H1 (cell line): ENCODE results near the gene MTR. TPM values are rescaled to one million over a fixed set of nuclear protein-coding genes. Genes with fewer than 3 reads are reported as not detected.

Experiments
- CTCF ChIA-PET: fragments of 300-600 bp; sonication (Branson Sonifier 250); formaldehyde crosslinking; loops from one replicate; lab custom pipeline; 2021; ENCODE audit not compliant: partially characterized antibody; lab: Charles Lee
- POLR2A ChIA-PET: fragments of 300-600 bp; sonication (Branson Sonifier 250); formaldehyde crosslinking; loops from one replicate; lab custom pipeline; 2021; ENCODE audit warnings: inconsistent platforms; ENCODE audit not compliant: partially characterized antibody; lab: Charles Lee
- DNase-seq, 2 experiments: peaks; one replicate each; pipeline versions ENCODE4 v3.0.0 to v3.0.0-alpha.2; 2010 to 2022; ENCODE audit warnings: low spot score in 2 of 2, low read depth in 1 of 2, mixed read lengths in 1 of 2
- FAIRE-seq: peaks from 2 replicates; lab custom pipeline; 2011; peaks lifted over from hg19 to GRCh38; lab: Jason Lieb, UNC
- H2AFZ ChIP-seq: 2 replicates; pipeline ENCODE4 v1.8.1; 2012; ENCODE audit warnings: low read length, inconsistent platforms
- H2AK5ac ChIP-seq: 2 replicates; pipeline ENCODE4 v1.6.1; 2013; ENCODE audit warnings: low read depth, low read length
- H2BK120ac ChIP-seq: replicated peaks from 2 replicates; pipeline ENCODE3; 2013; ENCODE audit warnings: low read depth, low read length, inconsistent platforms
- H2BK12ac ChIP-seq: 2 replicates; pipeline ENCODE4 v1.6.1; 2013; ENCODE audit warnings: low read depth, low read length
- H2BK15ac ChIP-seq: 2 replicates; pipeline ENCODE4 v1.6.1; 2013; ENCODE audit warnings: low read length
- H2BK20ac ChIP-seq: 2 replicates; pipeline ENCODE4 v1.6.1; 2013; ENCODE audit warnings: low read length
- H2BK5ac ChIP-seq: 2 replicates; pipeline ENCODE4 v1.6.1; 2013; ENCODE audit warnings: low read depth, low read length
- H3K14ac ChIP-seq: 2 replicates; pipeline ENCODE4 v1.6.1; 2013; ENCODE audit warnings: inconsistent platforms; ENCODE audit not compliant: insufficient read length
- H3K18ac ChIP-seq: 2 replicates; pipeline ENCODE4 v1.6.1; 2013; ENCODE audit warnings: low read length; ENCODE audit errors: extremely low read depth
- H3K23ac ChIP-seq: 2 replicates; pipeline ENCODE4 v1.6.1; 2013; ENCODE audit warnings: inconsistent platforms; ENCODE audit not compliant: insufficient read length
- H3K23me2 ChIP-seq: 2 replicates; pipeline ENCODE4 v1.6.1; 2013; ENCODE audit warnings: low read depth, low read length
- H3K27ac ChIP-seq: 2 replicates; pipeline ENCODE4 v1.6.1; 2011; ENCODE audit warnings: low read depth, low read length, inconsistent platforms
- H3K27me3 ChIP-seq, 4 experiments: replicated peaks in 1 of 4; 1 replicate in 1 of 4; 2 replicates in 3 of 4; pipeline versions ENCODE4 v1.6.1 to v1.8.1; 2011 to 2013; ENCODE audit warnings: low read length in 3 of 4, mild to moderate bottlenecking in 3 of 4, inconsistent platforms in 2 of 4, mixed read lengths in 2 of 4, moderate library complexity in 1 of 4; ENCODE audit not compliant: control insufficient read depth in 3 of 4, insufficient read depth in 3 of 4; ENCODE audit errors: extremely low read depth in 1 of 4
- H3K36me3 ChIP-seq, 4 experiments: 2 replicates each; pipeline versions ENCODE4 v1.6.1 to v1.8.1; 2011 to 2013; ENCODE audit warnings: mild to moderate bottlenecking in 4 of 4, low read length in 3 of 4, moderate library complexity in 2 of 4, control low read depth in 1 of 4, inconsistent platforms in 1 of 4; ENCODE audit not compliant: insufficient read depth in 4 of 4, control insufficient read depth in 2 of 4
- H3K4ac ChIP-seq: replicated peaks from 2 replicates; pipeline ENCODE3; 2013; ENCODE audit warnings: low read length, low read depth, mixed read lengths, inconsistent platforms; ENCODE audit not compliant: insufficient read length
- H3K4me1 ChIP-seq, 4 experiments: replicated peaks in 1 of 4; 1 replicate in 1 of 4; 2 replicates in 3 of 4; pipeline versions ENCODE4 v1.6.1 to v1.8.1; 2011 to 2013; ENCODE audit warnings: low read length in 3 of 4, inconsistent platforms in 2 of 4, mixed read lengths in 1 of 4; ENCODE audit not compliant: insufficient read depth in 4 of 4, control insufficient read depth in 3 of 4
- H3K4me2 ChIP-seq, 2 experiments: 2 replicates each; pipeline versions ENCODE4 v1.6.1 to v1.8.1; 2011 to 2013; ENCODE audit warnings: low read depth in 2 of 2, low read length in 2 of 2, control low read depth in 1 of 2, inconsistent platforms in 1 of 2, mild to moderate bottlenecking in 1 of 2; ENCODE audit not compliant: insufficient read depth in 1 of 2
- H3K4me3 ChIP-seq, 4 experiments: fragments of 200-600, 300-600 bp in 1 of 4; sonication (generic), shearing (Covaris generic), sonication (Bioruptor Twin) in 1 of 4; 2 replicates each; pipeline versions ENCODE4 v1.5.1 to v1.8.1; 2011 to 2016; ENCODE audit warnings: low read length in 4 of 4, low read depth in 3 of 4, control low read depth in 2 of 4, inconsistent platforms in 2 of 4, mild to moderate bottlenecking in 2 of 4, mixed read lengths in 1 of 4, moderate library complexity in 1 of 4; ENCODE audit not compliant: insufficient read depth in 2 of 4; ENCODE audit errors: extremely low read depth in 1 of 4
- H3K56ac ChIP-seq: replicated peaks from 2 replicates; pipeline ENCODE3; 2013; ENCODE audit warnings: low read depth, mild to moderate bottlenecking, mixed read lengths, low read length, inconsistent platforms; ENCODE audit not compliant: insufficient read length
- H3K79me1 ChIP-seq: 2 replicates; pipeline ENCODE4 v1.6.1; 2013; ENCODE audit warnings: low read depth, low read length, control low read depth
- H3K79me2 ChIP-seq, 2 experiments: 2 replicates each; pipeline versions ENCODE4 v1.6.1 to v1.8.1; 2012 to 2013; ENCODE audit warnings: low read length in 2 of 2, mild to moderate bottlenecking in 2 of 2, inconsistent platforms in 1 of 2; ENCODE audit not compliant: insufficient read depth in 2 of 2, control insufficient read depth in 1 of 2
- H3K9ac ChIP-seq, 4 experiments: replicated peaks in 1 of 4; 1 replicate in 1 of 4; 2 replicates in 3 of 4; pipeline versions ENCODE4 v1.6.1 to v1.8.1; 2011 to 2013; ENCODE audit warnings: low read depth in 3 of 4, low read length in 3 of 4, control low read depth in 2 of 4, mild to moderate bottlenecking in 2 of 4, moderate library complexity in 2 of 4, inconsistent platforms in 1 of 4; ENCODE audit errors: extremely low read depth in 1 of 4
- H3K9me3 ChIP-seq, 2 experiments: 2 replicates each; pipeline versions ENCODE4 v1.6.1 to v1.8.1; 2012 to 2013; ENCODE audit warnings: mild to moderate bottlenecking in 2 of 2, moderate library complexity in 2 of 2, control low read depth in 1 of 2, inconsistent platforms in 1 of 2, low read depth in 1 of 2, low read length in 1 of 2, mixed read lengths in 1 of 2; ENCODE audit not compliant: insufficient read depth in 2 of 2
- H4K20me1 ChIP-seq, 2 experiments: replicated peaks in 1 of 2; 2 replicates each; pipeline versions ENCODE3 to v1.8.1; 2011 to 2013; ENCODE audit warnings: inconsistent platforms in 2 of 2, low read length in 2 of 2, mild to moderate bottlenecking in 1 of 2; ENCODE audit not compliant: insufficient read depth in 2 of 2, control insufficient read depth in 1 of 2
- H4K5ac ChIP-seq: 2 replicates; pipeline ENCODE4 v1.6.1; 2013; ENCODE audit warnings: low read length, low read depth, mixed read lengths, inconsistent platforms; ENCODE audit not compliant: insufficient read length
- H4K8ac ChIP-seq: 2 replicates; pipeline ENCODE4 v1.8.0; 2013; ENCODE audit warnings: mild to moderate bottlenecking, moderate library complexity, low read length, inconsistent platforms; ENCODE audit not compliant: insufficient read depth; ENCODE audit errors: extremely low read depth
- H4K91ac ChIP-seq: replicated peaks from 2 replicates; pipeline ENCODE3; 2013; ENCODE audit warnings: low read length, mixed read lengths, inconsistent platforms; ENCODE audit not compliant: insufficient read length
- MAFK ChIP-seq: IDR thresholded peaks from 2 replicates; pipeline ENCODE4 v1.6.1; 2012; ENCODE audit warnings: low read depth, mild to moderate bottlenecking, improper control_type of control experiment, low read length
- TAF7 ChIP-seq: optimal IDR thresholded peaks from 2 replicates; pipeline ENCODE3; 2011; ENCODE audit warnings: low read depth, mild to moderate bottlenecking, inconsistent platforms, low read length, moderate library complexity, borderline replicate concordance
- WGBS, 2 experiments: shearing (Covaris generic) in 1 of 2; methylation state at CpG; one replicate each; pipeline versions ENCODE4 v1.1.6 to v1.1.7; 2013 to 2015; ENCODE audit warnings: low lambda C conversion rate in 2 of 2, mixed read lengths in 2 of 2, inconsistent platforms in 1 of 2, low coverage in 1 of 2, missing lambda C conversion rate in 1 of 2; ENCODE audit not compliant: insufficient replicate concordance in 2 of 2, insufficient coverage in 1 of 2, insufficient read length in 1 of 2; ENCODE audit errors: extremely low coverage in 1 of 2, missing lambda C conversion rate in 1 of 2; 5-methylcytosine and 5-hydroxymethylcytosine counted together
- polyA plus RNA-seq, 7 experiments: library from polyadenylated mRNA; depleted of rRNA in 3 of 7; stranded (reverse) in 5 of 7; unstranded in 2 of 7; fragments of >200 nt in 5 of 7; fragments of 200-250 nt in 2 of 7; gene quantifications; 1 replicate in 5 of 7; 2 replicates in 1 of 7; 4 replicates in 1 of 7; pipeline versions ENCODE4 v1.2.1 to v1.2.3, GENCODE V29; 2011 to 2013; ENCODE audit warnings: missing spikeins in 2 of 7, mixed read lengths in 2 of 7
- total RNA-seq: library from RNA; stranded (reverse); fragmentation: NEBNext Ultra II Directional; extraction: Animal tissue kit (Norgen Biotek cat#: 25700); gene quantifications from 2 replicates; pipeline ENCODE4 v1.2.1, GENCODE V29; 2021

The MTR gene
- total and polyA plus RNA-seq, 2 of the 8 experiments (the other 6 are each of a cell fraction or from before 2014, with no cell fraction given): 4.8 to 27.4 TPM

- no peaks in the 10 kb centered on the region for H3K23me2 ChIP-seq
- no peak overlapping the region for H3K4me2 ChIP-seq
- 82% methylated on average over 6 of the region's 6 CpGs; no CpG with 5 or more reads in 1 of the 2 experiments for WGBS, 2 experiments
- no peak overlapping the region for H3K18ac ChIP-seq
- H2BK12ac ChIP-seq: no peak overlapping the region
- H3K23ac ChIP-seq: no peak overlapping the region
- H2BK20ac ChIP-seq: no peak overlapping the region
- no peak for DNase-seq
- H3K4ac ChIP-seq: no peak overlapping the region
- CTCF ChIA-PET: interaction anchor here (1.3 to 5.5 kb wide), 7 partner anchors 8 to 620 kb away, joined by 3 to 26 read pairs (median 8); no protein-coding TSS in a partner anchor
- no peaks in the 10 kb centered on the region for H3K79me1 ChIP-seq
- H2BK15ac ChIP-seq: no peak overlapping the region
- no peak overlapping the region for H3K14ac ChIP-seq
- H3K9ac ChIP-seq: no peak overlapping the region
- H3K4me3 ChIP-seq: no peak overlapping the region
- H3K36me3 ChIP-seq: no peaks in the 10 kb centered on the region
- H2BK120ac ChIP-seq: no peak overlapping the region
- H3K79me2 ChIP-seq: no peaks in the 10 kb centered on the region
- H4K91ac ChIP-seq: no peak overlapping the region
- H3K56ac ChIP-seq: no peak overlapping the region
- no peaks in the 10 kb centered on the region for H3K4me1 ChIP-seq
- H3K27ac ChIP-seq: no peak overlapping the region
- H3K27me3 ChIP-seq: peaks cover 0 to 1% (median 0%) of the 10 kb centered on the region in 4 experiments; a peak in 1 of 7 replicates
- TF ChIP-seq MAFK (no peak), TAF7 (no peak)
- no peak overlapping the region for H2AK5ac ChIP-seq
- POLR2A ChIA-PET: no interaction called here
- no peak overlapping the region for H4K8ac ChIP-seq
- H2AFZ ChIP-seq: no peak overlapping the region
- no peak overlapping the region for H4K5ac ChIP-seq
- no peaks in the 10 kb centered on the region for H4K20me1 ChIP-seq
- H3K9me3 ChIP-seq: no peaks in the 10 kb centered on the region
- no peak for FAIRE-seq
- H2BK5ac ChIP-seq: no peak overlapping the region
These were observed 27.8 kb upstream of the MTR start for GRCh38 chr1:236767276-236767675.
